Cardiac muscle cell (in vitro differentiated cells and primary cell): ENCODE measurements around the gene ATP6V0D1. TPM values are rescaled to one million over a fixed set of nuclear protein-coding genes. Genes with fewer than 3 reads are reported as not detected.

ENCODE experiments used
- DNase-seq, 2 donors: peaks; one replicate each; pipeline versions ENCODE4 v3.0.0 to v3.0.0-alpha.2; 2010 to 2017; ENCODE audit warnings: low read depth in 1 of 2, low spot score in 1 of 2
- H3K27ac ChIP-seq: fragments of 200-600 bp; sonication (generic); 2 replicates; pipeline ENCODE4 v1.5.1; 2016
- H3K27me3 ChIP-seq: fragments of 200-600 bp; sonication (generic); 2 replicates; pipeline ENCODE4 v1.6.0; 2016; ENCODE audit warnings: control low read depth
- H3K36me3 ChIP-seq: fragments of 200-600 bp; sonication (generic); 2 replicates; pipeline ENCODE4 v1.5.1; 2016; ENCODE audit warnings: control low read depth
- H3K4me1 ChIP-seq: fragments of 200-600 bp; sonication (generic); 2 replicates; pipeline ENCODE4 v1.8.1; 2017; ENCODE audit warnings: low read depth, mild to moderate bottlenecking, mixed run types
- H3K4me3 ChIP-seq: fragments of 200-600 bp; sonication (generic); 2 replicates; pipeline ENCODE4 v1.5.1; 2016; ENCODE audit warnings: mild to moderate bottlenecking
- H3K9me3 ChIP-seq: fragments of 200-600 bp; sonication (generic); 2 replicates; pipeline ENCODE4 v1.5.1; 2017; ENCODE audit warnings: low read depth, mild to moderate bottlenecking, control low read depth
- polyA plus RNA-seq: library from polyadenylated mRNA; unstranded; fragments of >200 nt; fragmentation: Nextera tagmentation; extraction: Ambion mirVana; gene quantifications from 2 replicates; pipeline ENCODE4 v1.2.1, GENCODE V29; 2016
- total RNA-seq: library from RNA; depleted of rRNA; stranded (reverse); fragments of >200 nt; gene quantifications from 2 replicates; pipeline ENCODE4 v1.2.3, GENCODE V29; 2016
- TF ChIP-seq, protein P1 (sequence below): IDR thresholded peaks from 2 replicates; pipeline ENCODE4 v1.5.1; 2012; ENCODE audit warnings: low read depth, mild to moderate bottlenecking, low read length

The ATP6V0D1 gene
- total and polyA plus RNA-seq, 2 experiments from 2014 or later: 74.5 to 203 TPM

DNA sequence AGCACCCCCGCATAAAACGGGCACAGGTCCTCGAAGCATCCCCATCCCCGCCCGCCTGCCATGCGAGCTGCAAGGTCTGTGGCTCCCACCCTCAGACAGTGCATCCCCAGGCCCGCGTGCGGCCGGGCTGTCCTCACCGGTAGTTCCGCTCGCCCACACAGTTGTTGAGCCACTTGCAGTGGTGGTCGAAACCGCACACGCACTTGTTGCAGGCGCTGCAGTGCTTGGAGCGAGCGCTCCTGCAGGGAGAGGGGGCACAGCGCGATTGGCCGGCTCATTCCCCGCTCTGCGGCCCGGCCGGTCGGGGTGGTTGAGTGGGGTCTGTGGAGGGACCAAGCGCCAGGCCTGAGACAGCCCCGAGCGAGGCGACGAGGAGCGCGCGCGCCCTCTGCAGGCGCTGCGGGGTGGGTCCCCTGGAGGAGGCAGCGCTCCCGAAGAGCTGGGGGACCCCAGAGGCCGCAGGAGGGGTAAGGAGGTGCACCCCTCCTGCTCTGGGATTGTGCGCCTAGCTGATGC is 81.7 kb downstream of the ATP6V0D1 start:
- Histone ChIP-seq H3K27ac (no peak overlapping the region), H3K4me1 (peaks cover 14% of the 10 kb centered on the region), H3K27me3 (peaks cover 15% of the 10 kb centered on the region), H3K36me3 (no peaks in the 10 kb centered on the region), H3K9me3 (no peaks in the 10 kb centered on the region), H3K4me3 (no peak overlapping the region)
- TF ChIP-seq, protein P1, sequence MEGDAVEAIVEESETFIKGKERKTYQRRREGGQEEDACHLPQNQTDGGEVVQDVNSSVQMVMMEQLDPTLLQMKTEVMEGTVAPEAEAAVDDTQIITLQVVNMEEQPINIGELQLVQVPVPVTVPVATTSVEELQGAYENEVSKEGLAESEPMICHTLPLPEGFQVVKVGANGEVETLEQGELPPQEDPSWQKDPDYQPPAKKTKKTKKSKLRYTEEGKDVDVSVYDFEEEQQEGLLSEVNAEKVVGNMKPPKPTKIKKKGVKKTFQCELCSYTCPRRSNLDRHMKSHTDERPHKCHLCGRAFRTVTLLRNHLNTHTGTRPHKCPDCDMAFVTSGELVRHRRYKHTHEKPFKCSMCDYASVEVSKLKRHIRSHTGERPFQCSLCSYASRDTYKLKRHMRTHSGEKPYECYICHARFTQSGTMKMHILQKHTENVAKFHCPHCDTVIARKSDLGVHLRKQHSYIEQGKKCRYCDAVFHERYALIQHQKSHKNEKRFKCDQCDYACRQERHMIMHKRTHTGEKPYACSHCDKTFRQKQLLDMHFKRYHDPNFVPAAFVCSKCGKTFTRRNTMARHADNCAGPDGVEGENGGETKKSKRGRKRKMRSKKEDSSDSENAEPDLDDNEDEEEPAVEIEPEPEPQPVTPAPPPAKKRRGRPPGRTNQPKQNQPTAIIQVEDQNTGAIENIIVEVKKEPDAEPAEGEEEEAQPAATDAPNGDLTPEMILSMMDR: peak; percentile 81
- peak; percentile 33 to 71 for DNase-seq

DNA sequence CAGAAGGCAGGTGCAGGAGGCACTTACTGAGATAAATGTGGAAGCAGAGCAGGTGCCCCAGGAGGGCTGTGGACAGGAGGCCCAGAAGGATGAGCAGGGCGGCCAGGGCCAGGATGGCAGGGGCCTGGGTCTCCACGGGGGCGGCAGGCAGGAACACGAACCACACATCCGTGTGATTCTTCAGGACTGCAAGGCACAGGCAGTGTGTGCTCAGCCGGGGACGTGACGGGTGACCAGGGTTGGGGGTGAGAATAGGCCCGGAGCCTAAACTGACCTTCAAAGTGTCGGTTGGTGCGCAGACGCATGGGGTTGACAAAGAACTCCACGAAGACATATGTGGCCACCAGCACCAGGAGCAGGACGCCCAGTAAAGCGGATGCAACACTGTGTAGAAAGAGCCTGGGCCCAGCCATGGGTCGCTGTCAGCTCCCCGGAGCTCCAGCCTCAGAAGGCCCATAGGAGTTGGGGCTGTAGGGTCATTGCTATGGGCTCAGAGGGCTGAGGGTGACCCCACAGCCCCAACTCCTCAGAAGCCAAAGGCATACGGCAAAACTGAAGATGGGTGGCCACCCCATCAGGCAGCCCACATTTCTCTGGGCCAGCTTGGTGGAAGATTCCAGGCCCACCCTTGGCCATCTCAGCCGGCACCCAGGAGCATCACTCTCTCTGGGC is 82.3 kb downstream of the ATP6V0D1 start:
- TF ChIP-seq, protein P1: no peak
- Histone ChIP-seq H3K4me3 (no peak overlapping the region), H3K36me3 (no peaks in the 10 kb centered on the region), H3K27ac (no peak overlapping the region), H3K27me3 (peaks cover 21% of the 10 kb centered on the region), H3K9me3 (no peaks in the 10 kb centered on the region), H3K4me1 (peaks cover 14% of the 10 kb centered on the region)
- DNase-seq: no peak

DNA sequence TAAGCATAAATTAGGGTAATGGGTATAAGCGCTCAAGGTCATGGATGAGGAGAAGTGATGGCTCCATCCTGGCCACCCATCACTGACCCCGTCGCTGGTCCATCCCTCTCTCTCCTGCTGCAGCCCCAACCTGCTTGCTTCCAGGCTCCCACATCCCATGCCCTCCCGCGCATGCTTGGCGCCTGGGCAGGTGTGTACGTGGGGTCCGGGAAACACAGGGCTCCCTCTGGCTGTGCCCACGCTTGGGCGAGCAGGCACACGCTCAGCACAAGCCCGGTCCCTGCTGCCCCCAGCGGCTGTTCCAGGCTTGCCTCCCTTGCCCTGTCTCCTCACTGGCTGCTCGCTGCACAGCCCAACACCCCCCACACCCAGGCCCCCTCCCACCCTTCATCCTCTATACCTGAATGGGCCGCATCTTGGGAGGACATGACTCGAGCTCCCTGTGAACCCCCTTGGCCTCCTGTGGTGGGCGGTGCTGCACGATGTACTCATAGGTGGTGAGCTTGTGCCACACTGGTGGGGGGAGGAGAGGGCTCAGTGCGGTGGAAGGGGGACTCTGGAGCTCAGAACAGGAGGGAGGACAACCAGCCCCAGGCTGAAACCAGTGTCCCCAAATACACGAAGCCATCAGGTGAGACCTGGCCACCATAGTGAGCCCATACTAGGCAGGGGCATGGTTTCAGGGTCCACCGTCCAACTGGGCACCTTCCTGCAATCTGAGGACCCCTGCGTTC is 83.0 kb downstream of the ATP6V0D1 start:
- Histone ChIP-seq H3K4me3 (no peak overlapping the region), H3K27ac (no peak overlapping the region), H3K27me3 (peaks cover 28% of the 10 kb centered on the region), H3K4me1 (peaks cover 14% of the 10 kb centered on the region), H3K36me3 (no peaks in the 10 kb centered on the region), H3K9me3 (no peaks in the 10 kb centered on the region)
- TF ChIP-seq, protein P1: no peak
- no peak for DNase-seq

DNA sequence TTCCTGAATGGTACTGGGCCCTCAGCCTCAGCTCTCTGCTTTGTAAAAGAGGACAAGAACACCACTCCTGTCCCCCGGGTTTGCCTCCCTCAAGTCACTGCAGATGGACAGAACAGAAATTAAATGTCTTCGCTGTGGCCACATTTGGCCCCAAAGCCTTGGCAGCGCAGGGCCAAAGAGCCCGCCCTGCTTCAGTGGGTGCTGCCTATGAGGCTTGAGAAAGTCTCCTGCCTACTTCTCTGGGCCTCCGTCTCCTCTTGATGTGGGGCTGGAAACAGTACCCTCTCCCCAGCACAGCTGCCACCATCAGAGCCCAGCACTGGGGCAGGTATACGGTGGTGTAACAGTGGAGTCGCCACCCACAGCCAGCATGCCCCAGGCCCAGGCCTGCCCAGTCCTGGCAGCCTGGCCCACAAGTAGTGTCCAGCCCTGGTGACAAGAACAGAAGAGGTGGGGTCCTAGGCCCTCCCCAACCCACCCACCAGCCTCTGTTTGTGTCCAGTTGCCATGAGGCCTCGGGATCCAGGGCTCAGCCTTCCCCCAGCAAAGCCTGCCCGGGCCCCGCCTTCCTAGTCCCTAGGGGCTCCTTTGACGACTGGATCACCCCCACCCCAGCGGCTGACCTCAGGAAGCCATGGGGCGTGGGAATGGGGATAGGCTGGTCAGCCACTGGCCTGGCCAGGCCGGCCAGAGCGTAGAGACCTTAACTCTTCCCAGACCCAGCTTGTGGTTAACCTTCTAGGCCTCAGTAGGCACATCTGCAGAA is 83.7 kb downstream of the ATP6V0D1 start:
- no peak for DNase-seq
- Histone ChIP-seq H3K4me1 (peaks cover 14% of the 10 kb centered on the region), H3K27ac (no peak overlapping the region), H3K27me3 (peaks cover 36% of the 10 kb centered on the region), H3K36me3 (no peaks in the 10 kb centered on the region), H3K4me3 (no peak overlapping the region), H3K9me3 (no peaks in the 10 kb centered on the region)
- TF ChIP-seq, protein P1: no peak

DNA sequence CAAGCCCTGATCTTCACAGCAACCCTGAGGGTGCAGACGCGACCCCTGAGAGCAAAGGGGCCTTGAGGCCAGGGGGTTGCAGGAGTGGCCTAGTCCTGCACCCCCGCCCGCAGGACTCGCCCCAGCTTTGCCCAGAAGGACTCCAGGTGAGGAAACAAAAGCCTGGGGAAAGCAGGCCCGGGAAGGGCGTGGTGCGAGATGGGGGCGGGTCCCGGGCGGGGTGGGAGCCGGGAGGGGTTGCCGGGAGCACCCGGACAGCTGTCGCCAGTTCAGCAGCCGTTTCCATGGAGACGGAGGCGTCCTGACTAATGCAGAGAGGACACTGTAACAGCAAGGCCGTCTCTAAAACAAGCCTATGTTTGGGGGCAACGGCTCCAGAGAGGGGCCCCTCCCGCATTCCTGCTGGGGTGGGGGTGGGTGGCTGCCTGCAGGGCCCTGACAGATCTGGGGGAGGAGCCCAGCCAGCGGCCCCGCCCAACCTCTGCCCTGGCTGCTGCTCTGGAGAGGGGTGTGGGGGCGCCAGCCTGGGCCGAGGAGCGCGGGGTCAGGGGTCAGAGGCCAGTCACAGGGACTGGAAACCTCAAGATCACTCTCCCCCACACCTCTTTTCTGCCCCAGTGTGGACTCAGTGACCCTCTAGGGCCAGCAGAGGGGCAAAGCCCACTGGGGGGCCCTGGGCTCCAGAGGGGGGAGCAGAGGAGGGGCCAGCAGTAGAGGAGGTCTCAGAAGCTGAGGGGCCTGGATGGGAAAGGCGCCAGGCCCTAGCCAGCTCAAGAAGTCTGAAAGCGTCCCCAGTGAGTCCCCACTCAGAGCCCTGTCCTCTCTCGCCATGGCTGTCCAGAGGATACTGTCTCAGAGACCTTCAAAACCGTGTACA is 84.6 kb downstream of the ATP6V0D1 start:
- H3K27ac ChIP-seq: no peak overlapping the region
- no peaks in the 10 kb centered on the region for H3K36me3 ChIP-seq
- DNase-seq: peak; percentile 64 to 81
- H3K9me3 ChIP-seq: no peaks in the 10 kb centered on the region
- H3K27me3 ChIP-seq: peaks cover 39% of the 10 kb centered on the region
- no peak overlapping the region for H3K4me3 ChIP-seq
- H3K4me1 ChIP-seq: peaks cover 14% of the 10 kb centered on the region
- TF ChIP-seq, protein P1: no peak
